Adrenal gland (tissue), 5 donors: Measurements from ENCODE around the gene HSDL2.

Source experiments
- POLR2A ChIP-seq, 2 donors: fragments of 450-650 bp; IDR thresholded peaks; one replicate each; pipeline ENCODE4 v1.6.1; 2017; ENCODE audit warnings: antibody characterized with exemption in 2 of 2, mild to moderate bottlenecking in 2 of 2, moderate library complexity in 1 of 2
- TF ChIP-seq, protein P1 (sequence below), 6 experiments: fragments of 450-650 bp in 4 of 6; fragments of 200-600 bp in 2 of 6; sonication (generic) in 1 of 6; IDR thresholded peaks; 1 replicate in 5 of 6; 2 replicates in 1 of 6; pipeline versions ENCODE4 v1.5.1 to v1.8.0; 2016 to 2021; ENCODE audit warnings: antibody characterized with exemption in 6 of 6, mild to moderate bottlenecking in 2 of 6, moderate library complexity in 1 of 6
- donor health status: DM: no; HTN: no; CAD: no.

- TF ChIP-seq, protein P1, sequence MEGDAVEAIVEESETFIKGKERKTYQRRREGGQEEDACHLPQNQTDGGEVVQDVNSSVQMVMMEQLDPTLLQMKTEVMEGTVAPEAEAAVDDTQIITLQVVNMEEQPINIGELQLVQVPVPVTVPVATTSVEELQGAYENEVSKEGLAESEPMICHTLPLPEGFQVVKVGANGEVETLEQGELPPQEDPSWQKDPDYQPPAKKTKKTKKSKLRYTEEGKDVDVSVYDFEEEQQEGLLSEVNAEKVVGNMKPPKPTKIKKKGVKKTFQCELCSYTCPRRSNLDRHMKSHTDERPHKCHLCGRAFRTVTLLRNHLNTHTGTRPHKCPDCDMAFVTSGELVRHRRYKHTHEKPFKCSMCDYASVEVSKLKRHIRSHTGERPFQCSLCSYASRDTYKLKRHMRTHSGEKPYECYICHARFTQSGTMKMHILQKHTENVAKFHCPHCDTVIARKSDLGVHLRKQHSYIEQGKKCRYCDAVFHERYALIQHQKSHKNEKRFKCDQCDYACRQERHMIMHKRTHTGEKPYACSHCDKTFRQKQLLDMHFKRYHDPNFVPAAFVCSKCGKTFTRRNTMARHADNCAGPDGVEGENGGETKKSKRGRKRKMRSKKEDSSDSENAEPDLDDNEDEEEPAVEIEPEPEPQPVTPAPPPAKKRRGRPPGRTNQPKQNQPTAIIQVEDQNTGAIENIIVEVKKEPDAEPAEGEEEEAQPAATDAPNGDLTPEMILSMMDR (IDR thresholded peaks at IDR 0.05), result no peak
- TF ChIP-seq POLR2A (IDR thresholded peaks at IDR 0.05), result no peak
These were observed 31.7 kb downstream of the HSDL2 start for GRCh38 chr9:112411626-112412027.
